ENCODE measurements around the gene CD6. TPM values are rescaled to one million over a fixed set of nuclear protein-coding genes. Genes with fewer than 3 reads are reported as not detected.

The CD6 gene
- total and polyA plus RNA-seq, 2 donors (not counting 3 experiments of a cell fraction or from before 2014, with no cell fraction given): not detected

DNA sequence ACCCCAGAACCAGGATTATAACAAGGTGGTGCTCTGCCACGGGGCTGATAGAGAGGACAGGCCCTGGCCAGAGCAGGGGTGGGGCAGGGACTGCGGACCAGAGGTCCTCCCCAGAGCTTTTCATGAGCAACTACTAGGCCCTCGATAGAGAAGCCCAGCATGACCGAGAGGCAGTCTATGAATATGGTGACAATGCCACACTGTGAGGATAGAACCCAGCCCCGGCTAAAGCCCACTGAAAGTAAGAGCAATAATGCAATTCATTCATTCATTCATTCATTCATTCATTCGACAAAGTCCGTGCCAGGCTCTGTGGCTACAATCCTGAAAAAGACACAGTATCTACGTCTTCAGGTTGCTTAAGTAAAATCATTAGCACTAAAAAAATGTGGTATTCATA, 95.2 kb downstream of the CD6 start:
- CTCF ChIA-PET: no interaction called here
- Histone ChIP-seq H3K27me3 (ENCODE audit: control insufficient read depth in 2 of 2, insufficient read depth in 2 of 2, low read length in 2 of 2) (no peaks in the 10 kb centered on the region), H2AFZ (ENCODE audit: low read depth, low read length) (no peak overlapping the region), H3K4me2 (ENCODE audit: insufficient read depth, low read length) (no peak overlapping the region), H3K79me2 (ENCODE audit: control insufficient read depth, insufficient read depth, low read length) (no peaks in the 10 kb centered on the region), H3K36me3 (ENCODE audit: control insufficient read depth in 2 of 2, extremely low read depth in 1 of 2, insufficient read depth in 2 of 2, low read length in 2 of 2) (no peaks in the 10 kb centered on the region), H3K4me1 (ENCODE audit: control insufficient read depth, extremely low read depth, insufficient read depth, low read length) (no peaks in the 10 kb centered on the region), H4K20me1 (replicated peaks; ENCODE audit: control insufficient read depth, extremely low read depth, insufficient read depth, low read length) (no peaks in the 10 kb centered on the region), H3K9ac (replicated peaks; ENCODE audit: extremely low read depth, insufficient read depth, low read length) (no peak overlapping the region), H3K9me3 (replicated peaks; ENCODE audit: control insufficient read depth, insufficient read depth, low read length) (no peaks in the 10 kb centered on the region), H3K4me3 (replicated peaks in 1 of 3; ENCODE audit: insufficient read depth in 1 of 3, low read depth in 1 of 3, low read length in 3 of 3) (no peak overlapping the region), H3K27ac (ENCODE audit: insufficient read depth, low read depth, low read length) (no peak overlapping the region), H3K9me1 (replicated peaks; ENCODE audit: control insufficient read depth, extremely low read depth, insufficient read depth, low read length) (no peaks in the 10 kb centered on the region)
- DNase-seq (ENCODE audit: low read depth, low spot score) (no peak), FAIRE-seq (no peak)
- dilution Hi-C loops (cut with MboI; ENCODE audit: extremely low pct_ligation_motif_present, low sequenced_read_pairs): no loop called here
- no TSS peak for BruUV-seq (replicated peaks)
- intact Hi-C loops (cut with micrococcal nuclease): no loop called here
- TF ChIP-seq MAX (IDR thresholded peaks at IDR 0.05; ENCODE audit: insufficient read depth, insufficient read length): no peak
- TF ChIP-seq JUN (IDR thresholded peaks at IDR 0.05; ENCODE audit: borderline replicate concordance, insufficient read depth, insufficient read length, low read depth): no peak
- no peak for TF ChIP-seq POLR2AphosphoS5 (IDR thresholded peaks at IDR 0.05; ENCODE audit: insufficient read depth, low read depth, low read length)
- TF ChIP-seq MYC (IDR thresholded peaks at IDR 0.05; ENCODE audit: low read depth, low read length): no peak
- TF ChIP-seq POLR2A (IDR thresholded peaks at IDR 0.05; ENCODE audit: low read depth, low read length): no peak
- no peak for TF ChIP-seq EZH2 (IDR thresholded peaks at IDR 0.05; ENCODE audit: borderline replicate concordance, low read depth, low read length, severe bottlenecking)
- TF ChIP-seq CTCF (IDR thresholded peaks at IDR 0.05; ENCODE audit: extremely low read depth in 1 of 2, insufficient read depth in 1 of 2, low read depth in 1 of 2, low read length in 2 of 2): no peak
- TF ChIP-seq FOS (IDR thresholded peaks at IDR 0.05; ENCODE audit: borderline replicate concordance, insufficient read depth, low read length): no peak
- TF ChIP-seq GATA2 (IDR thresholded peaks at IDR 0.05; ENCODE audit: insufficient read depth, insufficient read length, low read depth, low read length): no peak
- POLR2A ChIA-PET: no interaction called here
